Subcutaneous abdominal adipose tissue (tissue), 5 donors: Measurements from ENCODE around the gene AKIRIN1.
"Not testable (repeated sequence)": the region's sequence is repeated elsewhere in the genome, so short reads cannot be mapped to it uniquely, and the experiment has no call there.

Experiments used
- H3K27ac ChIP-seq: one replicate; pipeline ENCODE4 v1.7.0; 2013; ENCODE audit warnings: low read depth, mild to moderate bottlenecking, inconsistent platforms, low read length, moderate library complexity
- H3K27me3 ChIP-seq, 5 donors: one replicate each; pipeline ENCODE4 v1.7.0; 2013; ENCODE audit warnings: low read length in 5 of 5, inconsistent platforms in 1 of 5; ENCODE audit not compliant: control insufficient read depth in 5 of 5, insufficient read depth in 4 of 5
- H3K36me3 ChIP-seq, 5 donors: one replicate each; pipeline ENCODE4 v1.7.0; 2013; ENCODE audit warnings: low read length in 5 of 5; ENCODE audit not compliant: control insufficient read depth in 5 of 5, insufficient read depth in 5 of 5
- H3K4me1 ChIP-seq, 5 donors: one replicate each; pipeline ENCODE4 v1.7.0; 2013; ENCODE audit warnings: low read length in 5 of 5, mild to moderate bottlenecking in 3 of 5, moderate library complexity in 1 of 5; ENCODE audit not compliant: control insufficient read depth in 5 of 5, insufficient read depth in 5 of 5
- H3K4me3 ChIP-seq, 5 donors: one replicate each; pipeline ENCODE4 v1.7.0; 2013; ENCODE audit warnings: low read length in 5 of 5, low read depth in 1 of 5
- H3K9ac ChIP-seq, 5 donors: one replicate each; pipeline ENCODE4 v1.7.0; 2013; ENCODE audit warnings: low read length in 5 of 5, mild to moderate bottlenecking in 4 of 5, moderate library complexity in 3 of 5
- H3K9me3 ChIP-seq, 5 donors: one replicate each; pipeline ENCODE4 v1.7.0; 2013; ENCODE audit warnings: low read length in 5 of 5; ENCODE audit not compliant: control insufficient read depth in 5 of 5
- donor health status: healthy.
- donor health status: healthy.
- donor health status: healthy.
- donor health status: healthy.
- donor health status: healthy.

AKIRIN1 gene

GRCh38 chr1:39036678-39037077 is 45.6 kb downstream of the AKIRIN1 start:
- Histone ChIP-seq H3K27me3 (no peaks in the 10 kb centered on the region), H3K27ac (no peak overlapping the region), H3K9me3 (no peaks in the 10 kb centered on the region), H3K9ac (no peak overlapping the region), H3K36me3 (peaks cover 12 to 62% (median 52%) of the 10 kb centered on the region in 5 donors), H3K4me1 (no peaks in the 10 kb centered on the region), H3K4me3 (no peak overlapping the region)

- Histone ChIP-seq H3K9me3 (no peaks in the 10 kb centered on the region), H3K36me3 (peaks cover 9 to 45% (median 23%) of the 10 kb centered on the region in 5 donors), H3K4me1 (peaks cover 0 to 13% (median 10%) of the 10 kb centered on the region in 5 donors), H3K27me3 (no peaks in the 10 kb centered on the region), H3K4me3 (no peak overlapping the region), H3K27ac (no peak overlapping the region), H3K9ac (no peak overlapping the region)
Measured at GRCh38 chr1:39043513-39043912, 52.4 kb downstream of the AKIRIN1 start.

- Histone ChIP-seq H3K4me3 (no peak overlapping the region), H3K36me3 (peaks cover 9 to 44% (median 23%) of the 10 kb centered on the region in 5 donors), H3K27ac (no peak overlapping the region)
Measured at GRCh38 chr1:39044762-39045161, 53.7 kb downstream of the AKIRIN1 start.

GRCh38 chr1:39045231-39045630 is 54.2 kb downstream of the AKIRIN1 start:
- peaks cover 9 to 46% (median 21%) of the 10 kb centered on the region in 5 donors for H3K36me3 ChIP-seq
- no peak overlapping the region for H3K4me3 ChIP-seq
- peaks cover 0 to 21% (median 13%) of the 10 kb centered on the region in 5 donors for H3K4me1 ChIP-seq
- H3K27ac ChIP-seq, result no peak overlapping the region
- H3K27me3 ChIP-seq, result no peaks in the 10 kb centered on the region
- no peaks in the 10 kb centered on the region for H3K9me3 ChIP-seq
- H3K9ac ChIP-seq, result no peak overlapping the region

More at GRCh38 chr1:39044762-39045161, 53.7 kb downstream of the AKIRIN1 start:
- Histone ChIP-seq H3K9ac (no peak overlapping the region), H3K9me3 (no peaks in the 10 kb centered on the region), H3K4me1 (peaks cover 0 to 21% (median 13%) of the 10 kb centered on the region in 5 donors), H3K27me3 (no peaks in the 10 kb centered on the region)

GRCh38 chr1:39046613-39047210 is 55.6 kb downstream of the AKIRIN1 start:
- H3K4me1 ChIP-seq, result peaks cover 0 to 21% (median 13%) of the 10 kb centered on the region in 5 donors
- peak overlapping the region; percentile 83 for H3K27ac ChIP-seq
- no peaks in the 10 kb centered on the region for H3K9me3 ChIP-seq
- no peak overlapping the region for H3K4me3 ChIP-seq
- no peaks in the 10 kb centered on the region for H3K27me3 ChIP-seq
- peak overlapping the region in 1 of 5 donors; percentile 54 for H3K9ac ChIP-seq
- H3K36me3 ChIP-seq, result peaks cover 5 to 37% (median 13%) of the 10 kb centered on the region in 5 donors

GRCh38 chr1:39047374-39048229 is 56.5 kb downstream of the AKIRIN1 start:
- Histone ChIP-seq H3K36me3 (peaks cover 2 to 30% (median 6%) of the 10 kb centered on the region in 5 donors), H3K4me3 (no peak overlapping the region), H3K27me3 (no peaks in the 10 kb centered on the region), H3K27ac (peak overlapping the region; percentile 83), H3K4me1 (peaks cover 0 to 21% (median 13%) of the 10 kb centered on the region in 5 donors), H3K9me3 (no peaks in the 10 kb centered on the region), H3K9ac (peak overlapping the region in 1 of 5 donors; percentile 54)

GRCh38 chr1:39048745-39049370 is 57.8 kb downstream of the AKIRIN1 start:
- H3K4me3 ChIP-seq, result no peak overlapping the region
- no peaks in the 10 kb centered on the region for H3K9me3 ChIP-seq
- H3K4me1 ChIP-seq, result peaks cover 0 to 21% (median 13%) of the 10 kb centered on the region in 5 donors
- no peaks in the 10 kb centered on the region for H3K27me3 ChIP-seq
- H3K27ac ChIP-seq, result peak overlapping the region; percentile 30
- peak overlapping the region in 1 of 5 donors; percentile 73 for H3K9ac ChIP-seq
- H3K36me3 ChIP-seq, result peaks cover 0 to 19% (median 3%) of the 10 kb centered on the region in 5 donors

GRCh38 chr1:39050001-39050400 is 58.9 kb downstream of the AKIRIN1 start:
- no peaks in the 10 kb centered on the region for H3K27me3 ChIP-seq
- H3K9ac ChIP-seq, result no peak overlapping the region
- H3K9me3 ChIP-seq, result no peaks in the 10 kb centered on the region
- no peak overlapping the region for H3K27ac ChIP-seq
- no peak overlapping the region for H3K4me3 ChIP-seq
- H3K4me1 ChIP-seq, result peaks cover 0 to 21% (median 13%) of the 10 kb centered on the region in 5 donors
- peaks cover 0 to 14% (median 0%) of the 10 kb centered on the region in 5 donors for H3K36me3 ChIP-seq

- H3K9me3 ChIP-seq, H3K27me3 ChIP-seq, H3K27ac ChIP-seq, H3K9ac ChIP-seq, H3K4me3 ChIP-seq: not testable (repeated sequence)
- Histone ChIP-seq H3K4me1 (peaks cover 0 to 21% (median 13%) of the 10 kb centered on the region in 5 donors), H3K36me3 (peaks cover 0 to 10% (median 0%) of the 10 kb centered on the region in 5 donors)
Measured at GRCh38 chr1:39051193-39051850, 60.2 kb downstream of the AKIRIN1 start.
